GM19240 (cell line): ENCODE data around the gene MIB1.
"Not testable (repeated sequence)": the region's sequence is repeated elsewhere in the genome, so short reads cannot be mapped to it uniquely, and the experiment has no call there.

ENCODE experiments used
- DNase-seq: peaks from one replicate; pipeline ENCODE4 v3.0.0; 2011; ENCODE audit warnings: low spot score; ENCODE audit not compliant: insufficient read length

The MIB1 gene

GRCh38 chr18:21743166-21743832 is 2.7 kb downstream of the MIB1 start:
- DNase-seq = no peak

GRCh38 chr18:21745231-21745630 is 4.6 kb downstream of the MIB1 start:
- DNase-seq = no peak

- no peak for DNase-seq
Measured at GRCh38 chr18:21747268-21747667, 6.7 kb downstream of the MIB1 start.

- DNase-seq = no peak
Measured at GRCh38 chr18:21747764-21748693, 7.4 kb downstream of the MIB1 start.

- DNase-seq = no peak
Measured at GRCh38 chr18:21757833-21758232, 17.2 kb downstream of the MIB1 start.

- DNase-seq = no peak
Measured at GRCh38 chr18:21759836-21760235, 19.2 kb downstream of the MIB1 start.

- no peak for DNase-seq
Measured at GRCh38 chr18:21760321-21760720, 19.7 kb downstream of the MIB1 start.

GRCh38 chr18:21761471-21762115 is 21.0 kb downstream of the MIB1 start:
- no peak for DNase-seq

- DNase-seq = no peak
Measured at GRCh38 chr18:21762181-21762772, 21.7 kb downstream of the MIB1 start.

- DNase-seq = no peak
Measured at GRCh38 chr18:21763846-21764646, 23.5 kb downstream of the MIB1 start.

- no peak for DNase-seq
Measured at GRCh38 chr18:21769206-21769605, 28.6 kb downstream of the MIB1 start.

GRCh38 chr18:21774722-21775121 is 34.1 kb downstream of the MIB1 start:
- no peak for DNase-seq

GRCh38 chr18:21777814-21778213 is 37.2 kb downstream of the MIB1 start:
- DNase-seq = no peak

- no peak for DNase-seq
Measured at GRCh38 chr18:21786526-21786925, 45.9 kb downstream of the MIB1 start.

GRCh38 chr18:21796089-21796488 is 55.5 kb downstream of the MIB1 start:
- not testable (repeated sequence) for DNase-seq

GRCh38 chr18:21798126-21798525 is 57.5 kb downstream of the MIB1 start:
- no peak for DNase-seq

GRCh38 chr18:21799721-21800120 is 59.1 kb downstream of the MIB1 start:
- no peak for DNase-seq

GRCh38 chr18:21803495-21803894 is 62.9 kb downstream of the MIB1 start:
- DNase-seq = no peak

GRCh38 chr18:21805771-21806366 is 65.3 kb downstream of the MIB1 start:
- DNase-seq = no peak

- DNase-seq = no peak
Measured at GRCh38 chr18:21808185-21808584, 67.6 kb downstream of the MIB1 start.

- DNase-seq = no peak
Measured at GRCh38 chr18:21809725-21810124, 69.1 kb downstream of the MIB1 start.
